ENCODE measurements around the gene PLK2. TPM values are rescaled to one million over a fixed set of nuclear protein-coding genes. Genes with fewer than 3 reads are reported as not detected.

The PLK2 gene
- total and polyA plus RNA-seq, 2 of the 4 experiments (the other 2 are of a cell fraction), result 129 to 337 TPM

DNA sequence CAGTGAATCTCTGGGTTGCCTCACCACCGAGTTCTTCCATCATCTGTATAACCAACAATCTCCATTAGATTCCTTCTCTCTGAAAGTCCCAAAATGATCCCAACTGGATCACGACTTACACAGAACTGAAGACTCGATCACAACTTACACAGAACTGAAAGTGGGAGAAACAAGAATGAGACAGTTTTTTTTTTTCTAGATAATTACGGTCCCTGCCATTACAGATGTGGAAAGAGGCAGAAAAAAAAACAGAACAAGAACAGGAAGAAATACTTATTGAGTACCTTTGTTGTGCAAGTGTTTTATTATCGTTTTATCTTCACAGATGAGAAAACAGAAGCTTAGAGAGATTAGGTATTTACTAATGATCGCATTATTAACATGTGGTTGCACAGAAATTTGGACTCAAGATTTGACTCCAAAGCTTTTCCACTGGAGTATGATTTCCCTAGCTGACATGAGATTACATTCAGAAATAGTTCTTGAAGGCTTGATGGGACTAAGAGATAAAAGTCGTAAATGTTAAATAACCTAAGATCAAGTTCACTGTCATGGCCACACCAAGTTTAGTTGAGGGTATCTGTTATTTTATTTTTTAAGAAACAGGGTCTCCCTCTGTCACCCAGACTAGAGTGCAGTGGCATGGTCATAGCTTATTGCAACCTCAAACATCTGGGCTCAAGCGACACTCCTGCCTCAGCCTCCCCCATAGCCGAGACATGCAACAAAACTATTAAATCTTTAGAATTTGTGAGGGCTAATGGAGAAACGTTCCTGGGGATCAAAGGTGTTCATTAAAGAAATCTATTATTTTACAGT, 8.9 kb downstream of the PLK2 start:
- Histone ChIP-seq H2BK120ac (ENCODE audit: low read depth, low read length) (no peak overlapping the region), H3K9me1 (ENCODE audit: insufficient read depth, low read length) (peaks cover 5% of the 10 kb centered on the region; the same call in 1 of the 2 replicates), H3K4ac (ENCODE audit: low read depth, low read length) (no peak overlapping the region), H2AK5ac (ENCODE audit: low read depth, low read length) (no peak overlapping the region), H2BK5ac (ENCODE audit: low read depth, low read length, poor library complexity, severe bottlenecking) (no peak overlapping the region), H3K9ac (ENCODE audit: low read depth, low read length) (no peak overlapping the region), H3K23ac (ENCODE audit: low read depth, low read length) (no peak overlapping the region), H3K4me2 (ENCODE audit: low read depth, low read length) (no peak overlapping the region), H4K5ac (ENCODE audit: low read depth, low read length) (no peak overlapping the region), H2AFZ (replicated peaks; ENCODE audit: low read length, poor library complexity) (no peak overlapping the region), H4K8ac (ENCODE audit: low read depth in 2 of 2, low read length in 2 of 2) (no peak overlapping the region), H3K27me3 (ENCODE audit: control insufficient read depth, insufficient read depth, low read length) (no peaks in the 10 kb centered on the region), H4K91ac (ENCODE audit: insufficient read depth, low read depth, low read length) (no peak overlapping the region), H2BK20ac (ENCODE audit: low read depth, low read length) (no peak overlapping the region), H3K4me1 (ENCODE audit: control insufficient read depth, insufficient read depth, low read length) (peaks cover 2% of the 10 kb centered on the region; the same call in 1 of the 2 replicates), H3K27ac (ENCODE audit: insufficient read depth, low read length) (no peak overlapping the region), H3K36me3 (ENCODE audit: control insufficient read depth, insufficient read depth, low read length) (peaks cover 35% of the 10 kb centered on the region), H4K20me1 (ENCODE audit: insufficient read depth, low read length) (peaks cover 25% of the 10 kb centered on the region), H3K4me3 (ENCODE audit: insufficient read depth, low read depth, low read length) (no peak overlapping the region), H3K14ac (replicated peaks; ENCODE audit: low read depth, low read length) (no peak overlapping the region), H2AK9ac (replicated peaks; ENCODE audit: low read depth, low read length, poor library complexity) (no peak overlapping the region), H3K9me3 (ENCODE audit: control insufficient read depth, insufficient read depth, low read length) (peaks cover under 1% of the 10 kb centered on the region; the same call in 1 of the 2 replicates), H3K56ac (ENCODE audit: extremely low read depth, insufficient read depth, low read length) (no peak overlapping the region), H2BK15ac (ENCODE audit: low read depth, low read length) (no peak overlapping the region), H3K18ac (ENCODE audit: low read depth, low read length) (no peak overlapping the region), H3K79me1 (ENCODE audit: low read depth in 1 of 2, low read length in 2 of 2) (peaks cover 16 to 18% of the 10 kb centered on the region in 2 experiments)
- DNase-seq (peak; percentile 26), ATAC-seq (ENCODE audit: low read depth) (no peak)
- TF ChIP-seq NFE2L2 (IDR thresholded peaks at IDR 0.05; ENCODE audit: low read depth, low read length), result no peak
- no peak for TF ChIP-seq MXI1 (IDR thresholded peaks at IDR 0.05; ENCODE audit: borderline replicate concordance, low read depth, low read length)
- TF ChIP-seq, protein P1, sequence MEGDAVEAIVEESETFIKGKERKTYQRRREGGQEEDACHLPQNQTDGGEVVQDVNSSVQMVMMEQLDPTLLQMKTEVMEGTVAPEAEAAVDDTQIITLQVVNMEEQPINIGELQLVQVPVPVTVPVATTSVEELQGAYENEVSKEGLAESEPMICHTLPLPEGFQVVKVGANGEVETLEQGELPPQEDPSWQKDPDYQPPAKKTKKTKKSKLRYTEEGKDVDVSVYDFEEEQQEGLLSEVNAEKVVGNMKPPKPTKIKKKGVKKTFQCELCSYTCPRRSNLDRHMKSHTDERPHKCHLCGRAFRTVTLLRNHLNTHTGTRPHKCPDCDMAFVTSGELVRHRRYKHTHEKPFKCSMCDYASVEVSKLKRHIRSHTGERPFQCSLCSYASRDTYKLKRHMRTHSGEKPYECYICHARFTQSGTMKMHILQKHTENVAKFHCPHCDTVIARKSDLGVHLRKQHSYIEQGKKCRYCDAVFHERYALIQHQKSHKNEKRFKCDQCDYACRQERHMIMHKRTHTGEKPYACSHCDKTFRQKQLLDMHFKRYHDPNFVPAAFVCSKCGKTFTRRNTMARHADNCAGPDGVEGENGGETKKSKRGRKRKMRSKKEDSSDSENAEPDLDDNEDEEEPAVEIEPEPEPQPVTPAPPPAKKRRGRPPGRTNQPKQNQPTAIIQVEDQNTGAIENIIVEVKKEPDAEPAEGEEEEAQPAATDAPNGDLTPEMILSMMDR (conservative IDR thresholded peaks at IDR 0.05; ENCODE audit: low read depth, low read length), result no peak
- TF ChIP-seq RCOR1 (IDR thresholded peaks at IDR 0.05; ENCODE audit: insufficient replicate concordance, low read length), result no peak
- no peak for TF ChIP-seq RFX5 (IDR thresholded peaks at IDR 0.05; ENCODE audit: low read depth, low read length)
- no peak for TF ChIP-seq FOS (IDR thresholded peaks at IDR 0.05; ENCODE audit: low read depth, low read length)
- no peak for TF ChIP-seq MAFK (IDR thresholded peaks at IDR 0.05; ENCODE audit: low read depth, low read length)
- TF ChIP-seq BHLHE40 (IDR thresholded peaks at IDR 0.05; ENCODE audit: low read depth, low read length), result no peak
- no peak for TF ChIP-seq SMC3 (IDR thresholded peaks at IDR 0.05; ENCODE audit: low read depth, low read length)
- no peak; the same call in 1 of the 2 replicates for TF ChIP-seq POLR2A (IDR thresholded peaks at IDR 0.05; ENCODE audit: low read depth, low read length)
- no peak for TF ChIP-seq RAD21 (IDR thresholded peaks at IDR 0.05; ENCODE audit: low read length)
- no TSS peak for BruUV-seq (replicated peaks)
- POLR2A ChIA-PET (ENCODE audit: unreplicated experiment), result no interaction called here
- WGBS, 2 experiments (ENCODE audit: extremely low coverage in 2 of 2, insufficient read length in 1 of 2), result 100% methylated on average over 1 of the region's 10 CpGs; no CpG with 5 or more reads in 1 of the 2 experiments
- dilution Hi-C loops (cut with HindIII; ENCODE audit: low sequenced_read_pairs, unreplicated experiment) (no loop called here), intact Hi-C loops (cut with micrococcal nuclease) (no loop called here), in situ Hi-C loops (cut with MboI; ENCODE audit: low sequenced_read_pairs) (loop anchor here (5.0 to 25.0 kb wide), 3 partner anchors 559 to 1539 kb away; partner anchors contain the start of gene SETD9)
- CTCF ChIA-PET, result interaction anchor here (0.7 kb wide), 1 partner anchor 563 kb away, joined by 3 read pairs; no protein-coding TSS in a partner anchor

Data from IMR-90 (cell line).